Nephron (organoid): ENCODE results near the gene SMARCB1.
A peak's percentile ranks its signal among the peaks of the same experiment; 100 is the strongest.

Source experiments
- H3K27ac Mint-ChIP-seq, 3 experiments: 2 replicates each; pipeline ENCODE4 v1.8.0; 2020; ENCODE audit warnings: mixed read lengths in 3 of 3, mild to moderate bottlenecking in 2 of 3, moderate library complexity in 1 of 3
- H3K27me3 Mint-ChIP-seq: 2 replicates; pipeline ENCODE4 v1.8.0; 2021; ENCODE audit warnings: low read depth, mild to moderate bottlenecking, moderate library complexity, mixed read lengths
- H3K36me3 Mint-ChIP-seq: 2 replicates; pipeline ENCODE4 v1.8.0; 2020; ENCODE audit warnings: low read depth, mixed read lengths
- H3K4me1 Mint-ChIP-seq: 2 replicates; pipeline ENCODE4 v1.8.0; 2020; ENCODE audit warnings: mixed read lengths
- H3K4me3 Mint-ChIP-seq, 3 experiments: 2 replicates each; pipeline ENCODE4 v1.8.0; 2020; ENCODE audit warnings: mild to moderate bottlenecking in 3 of 3, mixed read lengths in 3 of 3, moderate library complexity in 2 of 3
- H3K9me3 Mint-ChIP-seq: 2 replicates; pipeline ENCODE4 v1.8.0; 2020; ENCODE audit warnings: mixed read lengths
- TF ChIP-seq, protein P1 (sequence below), 3 experiments: fragments of 200-600 bp; sonication (generic); IDR thresholded peaks; one replicate each; pipeline ENCODE4 v1.5.0; 2021; ENCODE audit warnings: antibody characterized with exemption in 3 of 3; ENCODE audit not compliant: unreplicated experiment in 3 of 3

Gene SMARCB1

DNA sequence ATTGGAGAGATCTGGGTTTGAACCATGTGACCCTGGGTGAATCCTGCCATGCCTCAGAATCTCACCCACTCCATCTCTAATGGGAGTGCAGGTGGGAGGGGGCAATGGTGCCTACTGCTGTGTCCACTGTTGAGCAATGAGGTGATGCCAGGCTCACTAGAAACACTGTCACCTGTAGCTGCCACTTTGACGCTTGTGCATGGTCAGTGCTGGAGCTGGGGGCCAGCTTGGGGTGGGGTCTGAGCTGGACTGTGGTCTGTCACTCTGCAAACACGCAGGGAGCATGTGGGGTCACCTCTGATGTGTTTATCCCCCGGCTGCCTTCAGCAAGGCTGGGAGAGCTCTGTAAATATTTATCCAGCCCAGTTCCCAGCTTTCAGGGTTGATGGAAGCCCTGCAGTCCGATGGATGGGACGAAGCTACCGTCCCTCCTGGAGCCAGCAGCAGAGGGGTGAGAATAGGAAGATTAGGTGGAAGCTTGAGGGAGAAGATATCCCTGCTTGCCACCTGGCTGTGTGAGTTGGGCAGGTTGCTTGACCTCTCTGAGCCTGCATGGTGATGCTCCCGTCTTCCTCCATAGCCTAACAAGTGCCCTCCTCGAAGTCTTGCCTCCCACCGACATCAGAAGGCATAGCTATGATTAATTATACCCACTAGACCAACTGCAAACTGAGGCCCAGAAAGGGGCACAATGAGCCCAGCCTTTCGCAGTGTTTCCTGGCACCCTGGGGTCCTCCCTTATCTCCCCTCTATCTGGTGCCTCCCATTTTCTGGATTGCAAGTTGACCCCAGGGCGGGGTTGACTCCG, 12.4 kb upstream of the SMARCB1 start:
- no peaks in the 10 kb centered on the region for H3K9me3 Mint-ChIP-seq
- peak overlapping the region; percentile 14 to 71 (median 63) for H3K27ac Mint-ChIP-seq
- peak overlapping the region; percentile 78 to 87 (median 81) for H3K4me3 Mint-ChIP-seq
- peaks cover 43% of the 10 kb centered on the region for H3K4me1 Mint-ChIP-seq
- TF ChIP-seq, protein P1, sequence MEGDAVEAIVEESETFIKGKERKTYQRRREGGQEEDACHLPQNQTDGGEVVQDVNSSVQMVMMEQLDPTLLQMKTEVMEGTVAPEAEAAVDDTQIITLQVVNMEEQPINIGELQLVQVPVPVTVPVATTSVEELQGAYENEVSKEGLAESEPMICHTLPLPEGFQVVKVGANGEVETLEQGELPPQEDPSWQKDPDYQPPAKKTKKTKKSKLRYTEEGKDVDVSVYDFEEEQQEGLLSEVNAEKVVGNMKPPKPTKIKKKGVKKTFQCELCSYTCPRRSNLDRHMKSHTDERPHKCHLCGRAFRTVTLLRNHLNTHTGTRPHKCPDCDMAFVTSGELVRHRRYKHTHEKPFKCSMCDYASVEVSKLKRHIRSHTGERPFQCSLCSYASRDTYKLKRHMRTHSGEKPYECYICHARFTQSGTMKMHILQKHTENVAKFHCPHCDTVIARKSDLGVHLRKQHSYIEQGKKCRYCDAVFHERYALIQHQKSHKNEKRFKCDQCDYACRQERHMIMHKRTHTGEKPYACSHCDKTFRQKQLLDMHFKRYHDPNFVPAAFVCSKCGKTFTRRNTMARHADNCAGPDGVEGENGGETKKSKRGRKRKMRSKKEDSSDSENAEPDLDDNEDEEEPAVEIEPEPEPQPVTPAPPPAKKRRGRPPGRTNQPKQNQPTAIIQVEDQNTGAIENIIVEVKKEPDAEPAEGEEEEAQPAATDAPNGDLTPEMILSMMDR (IDR thresholded peaks at IDR 0.05; ENCODE audit: unreplicated experiment in 3 of 3) = no peak
- H3K27me3 Mint-ChIP-seq = no peaks in the 10 kb centered on the region
- H3K36me3 Mint-ChIP-seq = no peaks in the 10 kb centered on the region

DNA sequence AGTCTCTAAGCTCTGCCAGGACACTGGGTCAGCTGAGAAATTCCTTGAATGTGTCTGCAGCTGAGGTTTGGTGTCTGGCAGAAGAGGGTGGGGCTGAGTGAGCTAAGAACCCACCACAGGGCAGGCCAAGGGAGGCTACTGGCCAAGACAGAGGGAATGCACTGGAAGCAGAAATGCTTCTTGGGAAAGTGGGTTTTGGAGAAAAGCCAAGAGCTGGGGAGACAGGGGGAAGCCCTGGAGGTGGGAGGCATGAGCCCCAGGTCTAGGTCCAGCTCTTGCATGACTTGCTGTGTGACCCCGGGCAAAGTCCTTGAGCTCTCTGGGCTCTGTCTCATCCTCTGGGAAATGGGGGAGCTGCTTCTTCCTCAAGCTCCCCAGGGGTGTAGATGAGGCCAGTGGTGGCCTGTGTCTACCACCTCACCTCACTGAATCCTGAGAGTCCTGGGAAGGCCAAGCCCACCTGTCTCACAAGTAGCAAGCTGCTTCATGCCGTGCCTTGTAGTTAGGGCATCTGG, 11.8 kb upstream of the SMARCB1 start:
- peak overlapping the region; percentile 14 to 71 (median 63) for H3K27ac Mint-ChIP-seq
- H3K9me3 Mint-ChIP-seq = no peaks in the 10 kb centered on the region
- H3K36me3 Mint-ChIP-seq = peaks cover 3% of the 10 kb centered on the region
- peak overlapping the region; percentile 78 to 87 (median 81) for H3K4me3 Mint-ChIP-seq
- no peaks in the 10 kb centered on the region for H3K27me3 Mint-ChIP-seq
- peaks cover 42% of the 10 kb centered on the region for H3K4me1 Mint-ChIP-seq
- TF ChIP-seq, protein P1 (IDR thresholded peaks at IDR 0.05; ENCODE audit: unreplicated experiment in 3 of 3) = no peak

DNA sequence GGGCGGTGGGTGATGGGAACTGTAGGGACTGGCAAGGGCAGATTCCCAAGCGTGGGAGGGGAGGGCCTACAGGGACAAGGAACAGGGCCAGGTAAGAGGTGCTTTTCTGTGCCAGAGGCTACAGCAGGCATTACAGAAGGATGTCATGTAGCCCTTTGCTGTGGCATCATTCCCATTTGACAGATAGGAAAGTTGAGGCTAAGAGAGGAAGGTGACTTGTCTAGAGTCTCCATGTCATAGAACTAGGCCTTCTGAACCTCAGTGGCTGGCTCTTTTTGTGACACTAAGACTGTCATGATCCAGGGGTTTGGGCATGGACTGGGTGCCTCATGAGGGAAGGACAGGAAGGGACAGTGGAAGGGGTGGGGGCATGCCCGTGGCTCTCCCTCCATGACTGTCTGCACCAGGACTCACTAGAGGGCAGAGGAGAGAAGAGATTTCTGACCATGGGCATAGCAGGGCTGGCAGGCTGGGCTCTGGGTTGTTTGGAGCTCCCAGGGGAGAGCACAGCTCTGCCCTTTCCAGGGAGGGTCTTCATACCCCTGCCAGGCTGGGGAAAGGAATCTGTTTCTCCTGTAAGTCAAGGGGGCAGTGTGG, 10.9 kb upstream of the SMARCB1 start:
- H3K4me3 Mint-ChIP-seq = peak overlapping the region in 1 of 3 experiments; percentile 36
- H3K4me1 Mint-ChIP-seq = peaks cover 41% of the 10 kb centered on the region
- H3K27ac Mint-ChIP-seq = peak overlapping the region in 2 of 3 experiments; percentile 14 to 40
- TF ChIP-seq, protein P1 (IDR thresholded peaks at IDR 0.05; ENCODE audit: unreplicated experiment in 3 of 3) = no peak
- H3K36me3 Mint-ChIP-seq = peaks cover 3% of the 10 kb centered on the region
- no peaks in the 10 kb centered on the region for H3K9me3 Mint-ChIP-seq
- H3K27me3 Mint-ChIP-seq = no peaks in the 10 kb centered on the region

DNA sequence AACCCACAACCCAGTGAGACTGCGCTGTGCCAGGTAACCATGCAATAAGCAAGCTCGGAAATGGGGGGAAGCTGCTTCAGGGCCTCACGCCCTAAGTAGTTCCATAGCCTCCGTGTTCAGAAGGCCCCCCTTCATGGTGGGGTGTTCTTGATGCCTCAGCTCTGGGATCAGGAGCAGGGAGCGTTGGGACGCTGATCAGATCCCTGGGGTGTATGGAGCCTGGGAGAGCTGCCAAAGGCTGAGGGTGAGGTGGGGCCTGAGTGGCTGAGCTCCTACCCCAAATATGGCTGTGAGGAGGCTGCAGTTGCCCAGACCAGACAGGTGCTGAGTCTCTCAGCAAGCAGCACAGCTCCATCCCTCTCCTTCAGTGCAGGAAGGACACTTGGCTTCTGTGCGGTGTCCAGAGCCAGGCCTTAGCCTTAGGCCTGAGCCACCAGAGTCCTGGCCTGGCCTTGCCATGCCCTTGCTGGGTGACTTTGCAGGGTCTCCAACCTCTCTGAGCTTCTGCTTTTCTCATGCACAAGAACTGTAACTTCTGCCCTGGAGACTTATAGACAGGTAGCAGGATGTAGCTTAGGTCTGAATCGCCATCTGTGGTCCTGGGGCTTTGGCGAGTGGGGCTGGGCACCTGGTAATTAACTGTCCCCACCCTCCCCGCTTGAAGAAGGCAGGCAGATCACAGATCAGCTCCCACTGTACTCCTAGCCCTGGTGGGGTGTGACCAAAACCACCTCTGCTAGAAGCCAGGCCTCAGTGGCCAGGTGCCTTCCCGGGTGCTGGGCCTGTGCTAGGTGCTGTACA, 8.8 kb upstream of the SMARCB1 start:
- Mint-ChIP-seq H3K27me3 (no peaks in the 10 kb centered on the region), H3K27ac (no peak overlapping the region), H3K4me1 (peaks cover 42% of the 10 kb centered on the region), H3K36me3 (peaks cover 3% of the 10 kb centered on the region), H3K9me3 (no peaks in the 10 kb centered on the region), H3K4me3 (no peak overlapping the region)
- TF ChIP-seq, protein P1 (IDR thresholded peaks at IDR 0.05; ENCODE audit: unreplicated experiment in 3 of 3) = no peak

DNA sequence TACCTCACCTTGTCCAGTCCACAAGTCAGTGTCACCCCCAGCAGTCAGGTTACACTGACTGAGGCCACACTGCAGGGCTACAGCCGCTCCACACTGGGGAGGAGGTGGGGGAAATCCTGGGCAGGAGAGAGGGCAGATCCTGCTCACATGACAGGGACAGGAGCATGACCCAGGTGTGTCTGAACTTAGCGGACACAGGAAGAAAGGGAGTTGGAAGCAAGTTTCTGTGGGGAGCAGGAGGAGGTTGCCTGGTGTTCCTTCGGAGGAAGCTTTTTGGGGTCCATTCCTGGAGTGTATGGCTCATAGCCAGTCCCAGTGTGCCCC, 8.2 kb upstream of the SMARCB1 start:
- no peaks in the 10 kb centered on the region for H3K9me3 Mint-ChIP-seq
- TF ChIP-seq, protein P1 (IDR thresholded peaks at IDR 0.05; ENCODE audit: unreplicated experiment in 3 of 3) = no peak
- H3K36me3 Mint-ChIP-seq = peaks cover 3% of the 10 kb centered on the region
- no peaks in the 10 kb centered on the region for H3K27me3 Mint-ChIP-seq
- H3K4me1 Mint-ChIP-seq = peaks cover 36% of the 10 kb centered on the region
- H3K27ac Mint-ChIP-seq = no peak overlapping the region
- no peak overlapping the region for H3K4me3 Mint-ChIP-seq
